ENCODE data around the gene ATP10A. TPM values are rescaled to one million over a fixed set of nuclear protein-coding genes. Genes with fewer than 3 reads are reported as not detected.

Gene ATP10A
- total RNA-seq, 6 experiments from 2014 or later = 31.0 to 39.5 (median 33.9) TPM

DNA sequence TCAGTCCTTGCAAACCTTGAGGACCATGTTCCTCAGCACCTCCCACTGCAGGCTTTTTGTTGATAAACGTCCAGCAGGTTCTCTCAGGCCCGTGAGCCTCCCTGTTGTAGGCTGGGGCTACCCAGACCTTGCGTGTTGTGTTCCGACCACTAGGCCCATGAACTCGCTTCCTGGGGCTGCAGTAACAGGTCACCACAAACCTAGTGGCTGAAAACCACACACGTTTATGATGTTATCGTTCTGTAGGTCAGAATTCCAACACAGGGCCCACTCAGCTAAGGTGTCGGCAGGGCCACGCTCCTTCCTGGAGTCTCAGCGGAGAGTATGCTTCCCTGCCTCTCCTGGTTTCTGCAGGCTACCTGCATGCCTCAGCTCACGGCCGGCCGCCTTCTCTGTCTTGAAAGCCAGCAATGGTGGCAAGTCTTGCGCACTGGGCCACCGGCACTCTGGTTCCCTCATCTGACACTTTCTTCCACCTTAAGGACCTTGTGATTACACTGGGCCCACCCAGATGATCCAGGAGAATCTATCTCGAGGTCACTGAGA, 60.8 kb downstream of the ATP10A start:
- H3K27me3 Mint-ChIP-seq (ENCODE audit: insufficient read depth) = peaks cover 13% of the 10 kb centered on the region
- no peaks in the 10 kb centered on the region for H3K9me3 Mint-ChIP-seq
- H3K4me1 Mint-ChIP-seq (ENCODE audit: low read depth) = peaks cover 32% of the 10 kb centered on the region
- H3K4me3 Mint-ChIP-seq = no peak overlapping the region
- H3K36me3 Mint-ChIP-seq (ENCODE audit: low read depth) = peaks cover 5% of the 10 kb centered on the region; the same call in 1 of the 2 replicates
- TF ChIP-seq, protein P1, sequence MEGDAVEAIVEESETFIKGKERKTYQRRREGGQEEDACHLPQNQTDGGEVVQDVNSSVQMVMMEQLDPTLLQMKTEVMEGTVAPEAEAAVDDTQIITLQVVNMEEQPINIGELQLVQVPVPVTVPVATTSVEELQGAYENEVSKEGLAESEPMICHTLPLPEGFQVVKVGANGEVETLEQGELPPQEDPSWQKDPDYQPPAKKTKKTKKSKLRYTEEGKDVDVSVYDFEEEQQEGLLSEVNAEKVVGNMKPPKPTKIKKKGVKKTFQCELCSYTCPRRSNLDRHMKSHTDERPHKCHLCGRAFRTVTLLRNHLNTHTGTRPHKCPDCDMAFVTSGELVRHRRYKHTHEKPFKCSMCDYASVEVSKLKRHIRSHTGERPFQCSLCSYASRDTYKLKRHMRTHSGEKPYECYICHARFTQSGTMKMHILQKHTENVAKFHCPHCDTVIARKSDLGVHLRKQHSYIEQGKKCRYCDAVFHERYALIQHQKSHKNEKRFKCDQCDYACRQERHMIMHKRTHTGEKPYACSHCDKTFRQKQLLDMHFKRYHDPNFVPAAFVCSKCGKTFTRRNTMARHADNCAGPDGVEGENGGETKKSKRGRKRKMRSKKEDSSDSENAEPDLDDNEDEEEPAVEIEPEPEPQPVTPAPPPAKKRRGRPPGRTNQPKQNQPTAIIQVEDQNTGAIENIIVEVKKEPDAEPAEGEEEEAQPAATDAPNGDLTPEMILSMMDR (IDR thresholded peaks at IDR 0.05) = no peak
- DNase-seq = no peak
- H3K27ac Mint-ChIP-seq = no peak overlapping the region

DNA sequence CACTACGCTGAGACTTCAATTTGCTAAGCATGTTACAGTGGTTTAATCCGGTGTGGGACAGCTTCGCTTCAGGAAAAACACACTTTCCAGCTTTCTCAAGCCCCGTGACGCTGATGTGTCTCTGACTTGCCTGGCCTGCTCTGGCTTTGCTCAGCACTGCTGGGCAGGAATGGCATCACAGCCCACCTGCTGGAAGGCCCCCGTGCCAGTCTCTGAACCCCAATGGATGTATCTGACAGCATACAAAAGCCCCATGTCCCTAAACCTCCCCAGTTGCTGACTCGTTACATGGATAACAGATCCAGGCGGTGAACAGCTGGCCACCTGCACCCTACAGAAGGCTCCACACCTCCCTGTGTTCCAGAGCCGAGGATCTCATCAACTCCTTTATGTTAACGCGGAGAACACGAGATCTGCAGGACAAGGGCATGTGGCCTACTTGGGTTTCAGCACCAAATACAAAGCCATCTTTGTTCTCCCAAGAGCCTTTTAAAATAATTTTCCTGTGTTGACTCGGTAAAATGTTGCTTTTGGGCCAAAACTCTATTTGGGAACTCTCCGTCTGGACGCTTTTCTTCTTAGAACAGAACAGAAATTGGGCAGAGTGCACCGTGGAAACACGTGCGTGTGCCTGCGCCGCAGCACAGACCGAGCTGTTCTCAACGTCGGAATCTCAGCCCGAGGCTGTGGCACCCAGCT, 61.4 kb downstream of the ATP10A start:
- Mint-ChIP-seq H3K27me3 (ENCODE audit: insufficient read depth) (peaks cover 13% of the 10 kb centered on the region), H3K27ac (no peak overlapping the region), H3K36me3 (ENCODE audit: low read depth) (peaks cover 2% of the 10 kb centered on the region; the same call in 1 of the 2 replicates), H3K9me3 (no peaks in the 10 kb centered on the region), H3K4me1 (ENCODE audit: low read depth) (peaks cover 39% of the 10 kb centered on the region), H3K4me3 (no peak overlapping the region)
- TF ChIP-seq, protein P1 (IDR thresholded peaks at IDR 0.05) = no peak
- DNase-seq = no peak

DNA sequence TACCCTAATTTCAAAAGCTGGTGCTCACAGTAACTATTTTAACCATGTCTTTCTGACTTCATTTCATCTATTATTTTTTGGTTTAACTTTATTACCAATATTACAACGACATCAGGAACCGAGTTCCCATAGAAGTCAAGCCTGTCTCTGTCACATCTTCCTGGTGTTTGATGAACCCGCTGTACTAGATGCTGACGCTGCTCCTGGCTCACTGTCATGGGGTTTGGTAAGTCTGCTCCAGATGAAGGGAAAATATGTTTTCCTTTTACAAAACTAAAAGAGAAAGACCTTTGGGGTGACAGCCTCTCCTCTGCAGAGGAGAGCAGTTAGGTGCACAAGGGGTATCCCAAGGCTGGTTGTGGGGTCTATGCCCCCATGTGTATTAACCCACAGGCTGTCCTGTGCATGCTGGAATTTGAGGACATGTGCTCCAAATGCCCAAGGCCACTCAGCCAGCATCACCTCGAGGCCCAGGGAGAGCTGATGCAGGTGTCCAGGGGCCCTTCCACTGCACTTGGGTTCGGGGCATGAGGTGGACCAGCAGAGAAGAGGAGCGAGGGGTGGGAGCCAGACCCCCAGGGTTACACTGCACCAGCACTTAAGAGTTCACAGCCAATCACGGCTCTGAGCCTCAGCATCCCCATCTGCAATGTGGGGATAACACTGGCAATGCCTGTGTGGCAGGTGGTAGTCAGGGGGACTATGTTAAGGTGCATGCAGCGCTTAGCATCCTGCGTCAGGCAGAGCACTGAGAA, 62.2 kb downstream of the ATP10A start:
- Mint-ChIP-seq H3K27me3 (ENCODE audit: insufficient read depth) (peaks cover 13% of the 10 kb centered on the region), H3K27ac (no peak overlapping the region), H3K4me1 (ENCODE audit: low read depth) (peaks cover 41% of the 10 kb centered on the region), H3K4me3 (no peak overlapping the region), H3K36me3 (ENCODE audit: low read depth) (no peaks in the 10 kb centered on the region), H3K9me3 (no peaks in the 10 kb centered on the region)
- TF ChIP-seq, protein P1 (IDR thresholded peaks at IDR 0.05) = no peak
- no peak for DNase-seq

DNA sequence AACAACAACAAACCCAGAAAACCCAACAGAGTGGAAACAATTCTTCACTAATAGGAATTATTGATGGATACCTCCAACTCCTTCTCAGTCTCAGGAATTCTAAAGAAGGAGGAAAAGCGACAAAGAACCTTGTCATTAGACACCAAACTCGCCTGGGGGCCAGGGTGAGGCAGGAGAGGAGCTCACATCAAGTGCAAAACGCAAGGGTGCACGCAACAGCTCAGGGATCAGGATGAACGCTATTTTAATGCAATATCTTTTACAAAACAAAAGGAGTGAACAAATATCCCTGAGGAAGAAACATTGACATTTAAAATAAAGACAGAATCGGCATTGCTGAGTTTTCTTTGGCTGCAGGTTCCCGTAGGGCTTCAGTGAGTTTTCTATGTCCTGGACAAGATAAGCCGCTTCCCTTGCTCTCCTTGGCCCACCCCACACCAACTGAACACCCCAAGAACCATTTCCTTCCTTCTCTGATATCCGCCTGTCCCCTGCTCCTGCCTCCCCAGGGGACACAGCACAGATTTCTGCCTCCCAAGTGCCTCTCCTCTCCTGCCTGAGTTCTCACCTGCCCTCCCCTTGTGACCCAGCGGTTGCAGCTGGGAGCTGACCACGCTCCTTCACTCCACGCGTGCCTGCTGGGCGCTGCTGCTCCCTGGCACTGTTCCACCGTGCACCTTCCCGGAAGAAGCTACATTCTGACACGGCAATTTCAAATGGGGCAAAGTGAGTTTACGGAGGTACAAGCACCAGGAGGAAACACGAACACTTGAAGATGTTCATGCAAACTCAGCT, 63.0 kb downstream of the ATP10A start:
- Mint-ChIP-seq H3K4me1 (ENCODE audit: low read depth) (peaks cover 45% of the 10 kb centered on the region), H3K27me3 (ENCODE audit: insufficient read depth) (peaks cover 13% of the 10 kb centered on the region)
- no peak for DNase-seq

More for the DNA sequence above, 63.0 kb downstream of the ATP10A start:
- TF ChIP-seq, protein P1 (IDR thresholded peaks at IDR 0.05) = no peak
- Mint-ChIP-seq H3K36me3 (ENCODE audit: low read depth) (no peaks in the 10 kb centered on the region), H3K9me3 (no peaks in the 10 kb centered on the region), H3K4me3 (no peak overlapping the region), H3K27ac (0 out of 2 replicates have a peak overlapping the region, but pooled peaks have one; percentile 86)
